Activated T-cell treated with anti-CD3 and anti-CD28 coated beads, Interleukin-2, amount 50 U/mL, for 1 hour (primary cell): Measurements from ENCODE around the gene TMC6.

Experiments used
- DNase-seq: peaks from one replicate; pipeline ENCODE4 v3.0.0-alpha.2; 2020

TMC6 gene

GRCh38 chr17:78134899-78135385 is 6.4 kb upstream of the TMC6 start:
- DNase-seq, result no peak

GRCh38 chr17:78133971-78134898 is 5.7 kb upstream of the TMC6 start:
- peak; percentile 81 for DNase-seq

- peak; percentile 52 for DNase-seq
Measured at GRCh38 chr17:78133179-78133951, 4.8 kb upstream of the TMC6 start.

GRCh38 chr17:78132767-78133178 is 4.2 kb upstream of the TMC6 start:
- DNase-seq, result peak; percentile 58

GRCh38 chr17:78132084-78132676 is 3.6 kb upstream of the TMC6 start:
- DNase-seq, result no peak

- DNase-seq, result peak; percentile 71
Measured at GRCh38 chr17:78131172-78132083, 2.9 kb upstream of the TMC6 start.

- peak; percentile 68 for DNase-seq
Measured at GRCh38 chr17:78130437-78131101, 2.0 kb upstream of the TMC6 start, which contains the start of gene TMC8. Gene TMC8, plus strand, starts transcription at chr17:78130771. Its CDS starts 818 bp downstream, at chr17:78131589.

GRCh38 chr17:78130090-78130436 is 1.5 kb upstream of the TMC6 start:
- DNase-seq, result no peak

- peak; percentile 56 for DNase-seq
Measured at GRCh38 chr17:78129351-78130089, 965 bp upstream of the TMC6 start.

GRCh38 chr17:78127888-78128550 is 536 bp downstream of the TMC6 start:
- DNase-seq, result peak; percentile 52

- peak; percentile 63 for DNase-seq
Measured at GRCh38 chr17:78127239-78127887, 1.2 kb downstream of the TMC6 start.

- DNase-seq, result no peak
Measured at GRCh38 chr17:78126895-78127238, 1.7 kb downstream of the TMC6 start.

GRCh38 chr17:78125976-78126894 is 2.3 kb downstream of the TMC6 start:
- DNase-seq, result no peak

- DNase-seq, result peak; percentile 64
Measured at GRCh38 chr17:78125138-78125913, 3.2 kb downstream of the TMC6 start.

GRCh38 chr17:78124836-78125137 is 3.8 kb downstream of the TMC6 start:
- DNase-seq, result no peak

- DNase-seq, result peak; percentile 46
Measured at GRCh38 chr17:78124081-78124835, 4.3 kb downstream of the TMC6 start.

GRCh38 chr17:78123258-78123929 is 5.2 kb downstream of the TMC6 start:
- no peak for DNase-seq
